HG03460 (cell line): Measurements from ENCODE around the gene NUPR1.
"Not testable (repeated sequence)": the region's sequence is repeated elsewhere in the genome, so short reads cannot be mapped to it uniquely, and the experiment has no call there.

Source experiments
- ATAC-seq: cut with Tn5 transposase; IDR thresholded peaks from one replicate; pipeline ENCODE4 v1.9.1; 2021; ENCODE audit not compliant: unreplicated experiment

NUPR1 gene

GRCh38 chr16:28499854-28500253, 38.9 kb downstream of the NUPR1 start:
- ATAC-seq = no peak

- no peak for ATAC-seq
These were observed 40.0 kb downstream of the NUPR1 start for GRCh38 chr16:28498666-28499381.

GRCh38 chr16:28497861-28498599, 40.7 kb downstream of the NUPR1 start:
- ATAC-seq = no peak

GRCh38 chr16:28497386-28497785, 41.4 kb downstream of the NUPR1 start:
- no peak for ATAC-seq

GRCh38 chr16:28496844-28497243, 41.9 kb downstream of the NUPR1 start:
- no peak for ATAC-seq

GRCh38 chr16:28495795-28496749, 42.7 kb downstream of the NUPR1 start:
- no peak for ATAC-seq

GRCh38 chr16:28495098-28495793, 43.5 kb downstream of the NUPR1 start:
- no peak for ATAC-seq

- ATAC-seq = peak; percentile 44
These were observed 44.5 kb downstream of the NUPR1 start, which contains the start of gene APOBR for GRCh38 chr16:28494121-28494851. APOBR (plus strand) TSS chr16:28494643; CDS start chr16:28494682, 39 bp downstream.

GRCh38 chr16:28492511-28492910, 46.3 kb downstream of the NUPR1 start:
- ATAC-seq = no peak

GRCh38 chr16:28491970-28492474, 46.8 kb downstream of the NUPR1 start, which contains the start of gene CLN3:
CLN3 (minus strand) TSS chr16:28492074; CDS start chr16:28491759, 315 bp downstream.
- ATAC-seq = peak; percentile 52

- ATAC-seq = peak; percentile 12
These were observed 47.4 kb downstream of the NUPR1 start for GRCh38 chr16:28491230-28491969.

- no peak for ATAC-seq
These were observed 52.5 kb downstream of the NUPR1 start for GRCh38 chr16:28486266-28486665.

GRCh38 chr16:28483361-28483760, 55.4 kb downstream of the NUPR1 start:
- ATAC-seq = not testable (repeated sequence)
